LNCaP clone FGC (cell line): ENCODE results near the gene BCAS3.
"Not testable (repeated sequence)": the region's sequence is repeated elsewhere in the genome, so short reads cannot be mapped to it uniquely, and the experiment has no call there.

Experiments
- DNase-seq: peaks from one replicate; pipeline ENCODE4 v3.0.0-alpha.2; 2011; ENCODE audit warnings: low read depth
- H3K4me3 ChIP-seq: 2 replicates; pipeline ENCODE4 v1.5.1; 2011; ENCODE audit warnings: mild to moderate bottlenecking, low read depth, low read length, control low read depth
- CTCF ChIP-seq: IDR thresholded peaks from 2 replicates; pipeline ENCODE4 v1.5.1; 2012; ENCODE audit warnings: mild to moderate bottlenecking; ENCODE audit not compliant: control insufficient read depth, insufficient read depth; ENCODE audit errors: extremely low read depth

The BCAS3 gene

GRCh38 chr17:60864708-60865005, 187.0 kb downstream of the BCAS3 start:
- no peak overlapping the region for H3K4me3 ChIP-seq
- TF ChIP-seq CTCF, result no peak
- no peak for DNase-seq

- no peak for TF ChIP-seq CTCF
- no peak overlapping the region for H3K4me3 ChIP-seq
- no peak for DNase-seq
Measured at GRCh38 chr17:60874772-60875171, 197.1 kb downstream of the BCAS3 start.

GRCh38 chr17:60886731-60887613, 209.3 kb downstream of the BCAS3 start:
- 0 out of 2 replicates have a peak overlapping the region, but pooled peaks have one; percentile 2 for H3K4me3 ChIP-seq
- not testable (repeated sequence) for DNase-seq

GRCh38 chr17:60887614-60888028, 210.0 kb downstream of the BCAS3 start:
- H3K4me3 ChIP-seq, result 0 out of 2 replicates have a peak overlapping the region, but pooled peaks have one; percentile 2
- no peak for DNase-seq
- TF ChIP-seq CTCF, result no peak

- H3K4me3 ChIP-seq, result no peak overlapping the region
- DNase-seq, result peak; percentile 72
- no peak for TF ChIP-seq CTCF
Measured at GRCh38 chr17:60888812-60889709, 211.4 kb downstream of the BCAS3 start.

GRCh38 chr17:60891149-60891548, 213.5 kb downstream of the BCAS3 start:
- H3K4me3 ChIP-seq, result no peak overlapping the region
- no peak for TF ChIP-seq CTCF
- DNase-seq, result no peak

GRCh38 chr17:60893475-60893874, 215.8 kb downstream of the BCAS3 start:
- TF ChIP-seq CTCF, result no peak
- no peak for DNase-seq
- no peak overlapping the region for H3K4me3 ChIP-seq
